ENCODE data around the gene AMDHD2.
"Not testable (repeated sequence)": the region's sequence is repeated elsewhere in the genome, so short reads cannot be mapped to it uniquely, and the experiment has no call there.

GRCh38 chr16:2577044-2577443, 56.9 kb downstream of the AMDHD2 start:
- TF ChIP-seq EZH2 (IDR thresholded peaks at IDR 0.05; ENCODE audit: borderline replicate concordance, low read length); CTCF (conservative IDR thresholded peaks at IDR 0.05 in 1 of 2, IDR thresholded peaks at IDR 0.05 in 1 of 2; ENCODE audit: extremely low read depth in 1 of 2, insufficient read depth in 1 of 2, low read depth in 1 of 2, low read length in 2 of 2): not testable (repeated sequence)

All from mammary epithelial cell (primary cell).